Bronchial epithelial cell (primary cell): ENCODE results near the gene PDSS2. TPM values are rescaled to one million over a fixed set of nuclear protein-coding genes. Genes with fewer than 3 reads are reported as not detected.

ENCODE experiments used
- DNase-seq: peaks from one replicate; pipeline ENCODE4 v3.0.0-alpha.2; 2010; ENCODE audit warnings: low read depth
- FAIRE-seq: peaks from 2 replicates; lab custom pipeline; 2011; peaks lifted over from hg19 to GRCh38; lab: Jason Lieb, UNC
- H3K27me3 ChIP-seq: 2 replicates; pipeline ENCODE4 v1.5.1; 2011; ENCODE audit warnings: low read length; ENCODE audit not compliant: control insufficient read depth, insufficient read depth
- H3K36me3 ChIP-seq: 2 replicates; pipeline ENCODE4 v1.5.1; 2011; ENCODE audit warnings: low read length; ENCODE audit not compliant: control insufficient read depth, insufficient read depth
- H3K4me3 ChIP-seq: 2 replicates; pipeline ENCODE4 v1.5.1; 2011; ENCODE audit warnings: mild to moderate bottlenecking, low read depth, low read length, control low read depth
- CTCF ChIP-seq: IDR thresholded peaks from 2 replicates; pipeline ENCODE4 v1.5.1; 2011; ENCODE audit warnings: mild to moderate bottlenecking, moderate library complexity, low read length, control low read depth, inconsistent platforms; ENCODE audit not compliant: insufficient read depth, severe bottlenecking
- total RNA-seq: library from RNA; depleted of rRNA; stranded (reverse); fragments of >200 nt; gene quantifications from 2 replicates; pipeline ENCODE4 v1.2.1, GENCODE V29; 2014

PDSS2 gene
- total RNA-seq, 1 donor from 2014 or later = 18.2 TPM

DNA sequence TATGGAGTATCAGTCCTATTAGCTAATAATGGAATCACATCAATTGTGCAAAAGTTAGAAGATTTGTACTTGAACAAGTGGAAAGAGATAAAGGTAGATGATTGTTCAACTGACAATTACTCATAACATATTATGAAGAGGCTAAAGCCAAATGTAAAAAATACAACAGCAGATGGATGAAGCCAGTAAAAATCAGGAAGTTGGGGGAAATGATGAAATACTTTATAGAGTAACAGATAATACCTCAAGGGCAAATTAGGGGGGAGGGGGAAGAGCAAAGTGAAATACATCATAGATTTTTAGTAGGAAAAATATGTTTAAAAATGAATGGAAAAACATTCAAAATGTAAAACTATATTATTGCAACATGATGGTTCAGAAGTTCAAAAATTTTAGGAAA, 114.0 kb downstream of the PDSS2 start:
- FAIRE-seq = no peak
- DNase-seq = no peak
- no peak overlapping the region for H3K4me3 ChIP-seq

DNA sequence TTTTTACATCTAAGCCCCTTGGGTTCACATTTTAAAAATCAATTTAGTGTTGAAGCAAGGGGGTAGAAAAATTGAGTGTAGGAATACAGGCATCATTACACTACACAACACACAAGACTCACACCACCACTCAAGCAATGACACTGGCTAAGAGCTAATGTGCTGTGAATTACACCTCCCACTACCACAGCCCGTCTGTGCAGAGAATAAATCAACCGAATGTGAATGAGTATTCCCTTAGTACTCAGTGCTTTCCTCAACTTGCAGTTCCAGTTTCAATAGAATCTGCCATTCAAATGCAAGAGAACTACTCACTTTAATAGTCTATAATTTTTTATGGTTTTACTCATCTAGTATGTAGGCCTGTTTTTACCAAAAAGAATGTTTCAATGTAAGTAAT, 114.4 kb downstream of the PDSS2 start:
- TF ChIP-seq CTCF = no peak
- FAIRE-seq = no peak
- H3K27me3 ChIP-seq = no peaks in the 10 kb centered on the region
- no peak for DNase-seq
- no peaks in the 10 kb centered on the region for H3K36me3 ChIP-seq
- no peak overlapping the region for H3K4me3 ChIP-seq

More for the DNA sequence above, 114.0 kb downstream of the PDSS2 start:
- Histone ChIP-seq H3K27me3 (no peaks in the 10 kb centered on the region), H3K36me3 (no peaks in the 10 kb centered on the region)
- TF ChIP-seq CTCF = no peak

DNA sequence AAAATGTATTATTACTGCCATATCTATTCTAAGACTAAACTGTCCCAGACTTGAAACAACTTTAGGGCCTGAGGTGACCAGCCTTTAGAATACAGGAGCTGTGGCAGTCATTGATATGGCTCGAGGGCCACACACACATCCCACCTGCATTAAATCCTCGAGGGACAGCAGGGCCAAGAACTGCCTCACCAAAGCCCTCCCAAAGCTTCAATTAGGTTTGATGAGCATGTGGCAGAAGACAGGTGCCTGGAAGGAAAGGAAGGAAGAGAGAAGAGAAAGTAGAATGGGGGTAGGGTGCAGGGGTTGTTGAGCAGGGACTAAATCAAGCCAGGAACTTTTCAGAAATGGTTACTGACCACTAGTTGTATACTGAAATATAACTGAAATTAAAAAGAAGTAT, 115.0 kb downstream of the PDSS2 start:
- no peak overlapping the region for H3K4me3 ChIP-seq
- TF ChIP-seq CTCF = no peak
- H3K36me3 ChIP-seq = no peaks in the 10 kb centered on the region
- no peak for FAIRE-seq
- no peak for DNase-seq
- no peaks in the 10 kb centered on the region for H3K27me3 ChIP-seq

DNA sequence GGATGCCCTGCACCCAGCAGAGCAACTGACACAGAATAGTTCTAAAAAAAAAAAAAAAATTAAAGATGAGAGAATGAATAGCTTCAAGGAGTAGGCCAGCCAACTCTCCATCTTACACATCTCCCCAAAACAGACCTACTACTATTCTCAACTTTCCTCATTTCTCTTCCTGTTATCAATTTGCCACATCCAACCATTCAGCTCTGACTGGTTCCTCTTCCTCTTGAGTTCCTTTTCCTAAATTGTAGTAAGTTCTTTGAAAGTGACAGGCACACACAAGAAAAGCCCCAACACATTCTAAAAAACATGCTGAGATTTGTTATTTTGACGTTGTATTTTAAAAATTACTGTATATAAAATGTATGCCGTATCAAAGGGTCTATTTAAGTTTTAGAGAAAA, 117.2 kb downstream of the PDSS2 start:
- FAIRE-seq = no peak
- H3K27me3 ChIP-seq = no peaks in the 10 kb centered on the region
- no peak for TF ChIP-seq CTCF
- no peak overlapping the region for H3K4me3 ChIP-seq
- DNase-seq = no peak
- no peaks in the 10 kb centered on the region for H3K36me3 ChIP-seq

DNA sequence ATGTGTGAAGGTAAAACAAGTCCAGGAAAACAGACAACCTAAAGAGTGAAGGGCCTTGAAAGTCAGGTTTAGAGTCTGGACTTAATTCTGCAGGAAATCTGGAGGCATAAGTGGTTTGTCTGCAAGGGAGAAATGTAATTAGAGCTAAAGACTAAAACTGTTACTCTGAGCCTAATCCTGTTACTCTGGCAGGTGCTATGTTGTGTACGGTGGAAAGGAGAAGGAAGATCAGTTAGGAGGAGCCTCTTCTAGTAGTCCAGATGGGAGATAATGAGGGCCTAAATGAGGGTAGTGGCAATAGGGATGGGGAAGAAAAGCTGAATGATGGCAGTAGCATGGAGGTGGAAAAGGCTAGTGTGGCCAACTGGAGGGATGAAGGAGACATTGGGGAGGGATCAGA, 118.5 kb downstream of the PDSS2 start:
- no peak for FAIRE-seq
- no peak for DNase-seq
- no peak for TF ChIP-seq CTCF
- Histone ChIP-seq H3K4me3 (no peak overlapping the region), H3K27me3 (no peaks in the 10 kb centered on the region), H3K36me3 (no peaks in the 10 kb centered on the region)

GRCh38 chr6:107337191-107337741, 122.1 kb downstream of the PDSS2 start:
- FAIRE-seq = no peak

More at GRCh38 chr6:107337191-107337741, 122.1 kb downstream of the PDSS2 start:
- TF ChIP-seq CTCF = no peak
- Histone ChIP-seq H3K27me3 (no peaks in the 10 kb centered on the region), H3K4me3 (no peak overlapping the region), H3K36me3 (no peaks in the 10 kb centered on the region)
- DNase-seq = no peak
